Tibial nerve (tissue), 4 donors: ENCODE measurements around the gene BRICD5. TPM values are rescaled to one million over a fixed set of nuclear protein-coding genes. Genes with fewer than 3 reads are reported as not detected.

Experiments
- DNase-seq, 2 donors: peaks; one replicate each; pipeline ENCODE4 v3.0.0-alpha.2; 2019; ENCODE audit warnings: low spot score in 2 of 2
- H3K27ac ChIP-seq, 4 donors: fragments of 200-600 bp; sonication (generic) in 3 of 4; one replicate each; pipeline ENCODE4 v1.5.1; 2017 to 2019; ENCODE audit warnings: mild to moderate bottlenecking in 1 of 4
- H3K27me3 ChIP-seq, 2 donors: fragments of 200-600 bp; sonication (generic) in 1 of 2; one replicate each; pipeline versions ENCODE4 v1.5.1 to v1.6.0; 2017 to 2019
- H3K36me3 ChIP-seq, 3 donors: fragments of 200-600 bp; sonication (generic); one replicate each; pipeline ENCODE4 v1.5.1; 2018 to 2019
- H3K4me1 ChIP-seq, 4 donors: fragments of 200-600 bp; sonication (generic) in 3 of 4; one replicate each; pipeline ENCODE4 v1.5.1; 2017 to 2019
- H3K4me3 ChIP-seq, 4 donors: fragments of 200-600 bp; sonication (generic) in 3 of 4; one replicate each; pipeline ENCODE4 v1.5.1; 2017 to 2019; ENCODE audit warnings: mild to moderate bottlenecking in 1 of 4, moderate library complexity in 1 of 4
- H3K9me3 ChIP-seq, 4 donors: fragments of 200-600 bp; sonication (generic) in 3 of 4; one replicate each; pipeline ENCODE4 v1.5.1; 2017 to 2019
- EP300 ChIP-seq, 2 donors: sonication (generic); formaldehyde crosslinking; IDR thresholded peaks; one replicate each; pipeline ENCODE4 v1.6.1; 2017; ENCODE audit warnings: antibody characterized with exemption in 2 of 2, mild to moderate bottlenecking in 1 of 2
- POLR2A ChIP-seq, 2 donors: fragments of 450-650 bp; IDR thresholded peaks; one replicate each; pipeline ENCODE4 v1.6.1; 2017; ENCODE audit warnings: antibody characterized with exemption in 2 of 2, mild to moderate bottlenecking in 2 of 2, moderate library complexity in 2 of 2
- WGBS, 2 donors: methylation state at CpG; one replicate each; pipeline ENCODE4 v1.1.5; 2018; 5-methylcytosine and 5-hydroxymethylcytosine counted together
- total RNA-seq, 4 donors: library from RNA; depleted of rRNA; stranded (reverse); fragments of >200 nt; gene quantifications; one replicate each; pipeline ENCODE4 v1.1.0, GENCODE V29; 2016
- TF ChIP-seq, protein P1 (sequence below), 5 experiments: fragments of 200-600 bp in 3 of 5; fragments of 450-650 bp in 2 of 5; sonication (generic) in 3 of 5; IDR thresholded peaks; one replicate each; pipeline ENCODE4 v1.5.1; 2016 to 2019; ENCODE audit warnings: antibody characterized with exemption in 5 of 5, mild to moderate bottlenecking in 3 of 5, moderate library complexity in 2 of 5

Gene BRICD5
- total RNA-seq, 4 donors from 2014 or later = 19.8 to 203 (median 24.4) TPM

DNA sequence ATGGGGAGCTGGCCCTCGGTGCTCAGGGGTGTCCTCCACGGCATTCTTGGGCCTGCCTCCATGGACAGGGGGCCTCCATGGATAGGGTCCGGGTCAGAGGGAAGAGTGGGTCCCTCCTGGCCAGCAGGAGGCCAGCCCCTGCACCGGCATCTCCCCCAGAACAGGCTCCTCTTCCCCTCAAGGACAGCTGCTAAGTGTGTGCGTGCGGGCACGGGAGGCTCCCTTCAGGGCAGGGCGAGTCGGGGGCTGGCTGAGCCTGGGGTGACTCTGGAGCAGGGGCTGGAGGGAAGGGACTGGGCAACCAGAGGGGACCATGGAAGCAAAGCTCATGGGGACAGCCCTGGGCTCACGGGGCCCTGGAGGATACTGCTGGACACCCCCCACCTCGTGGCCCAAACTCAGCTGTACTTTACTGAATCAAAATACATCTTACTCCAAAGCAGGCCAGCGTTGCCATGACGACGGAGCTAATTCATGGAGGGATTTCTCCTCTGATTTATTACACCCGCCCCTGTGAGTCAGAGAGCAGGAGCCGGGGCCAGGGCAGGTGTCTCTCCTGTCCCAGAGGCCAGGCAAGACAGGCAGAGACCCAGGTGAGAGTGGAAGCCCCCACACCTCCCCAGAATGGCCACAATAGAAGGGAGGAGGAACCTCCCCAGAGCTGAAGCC is 16.4 kb downstream of the BRICD5 start:
- 66 to 73% methylated on average over 13 to 14 of the region's 16 CpGs for WGBS, 2 donors
- Histone ChIP-seq H3K36me3 (no peaks in the 10 kb centered on the region), H3K27me3 (peaks cover 0 to 45% of the 10 kb centered on the region in 2 donors), H3K4me3 (no peak overlapping the region), H3K4me1 (peaks cover 0 to 37% (median 13%) of the 10 kb centered on the region in 4 donors), H3K9me3 (no peaks in the 10 kb centered on the region), H3K27ac (no peak overlapping the region)
- no peak for TF ChIP-seq POLR2A (IDR thresholded peaks at IDR 0.05)
- TF ChIP-seq EP300 (IDR thresholded peaks at IDR 0.05) = no peak
- TF ChIP-seq, protein P1, sequence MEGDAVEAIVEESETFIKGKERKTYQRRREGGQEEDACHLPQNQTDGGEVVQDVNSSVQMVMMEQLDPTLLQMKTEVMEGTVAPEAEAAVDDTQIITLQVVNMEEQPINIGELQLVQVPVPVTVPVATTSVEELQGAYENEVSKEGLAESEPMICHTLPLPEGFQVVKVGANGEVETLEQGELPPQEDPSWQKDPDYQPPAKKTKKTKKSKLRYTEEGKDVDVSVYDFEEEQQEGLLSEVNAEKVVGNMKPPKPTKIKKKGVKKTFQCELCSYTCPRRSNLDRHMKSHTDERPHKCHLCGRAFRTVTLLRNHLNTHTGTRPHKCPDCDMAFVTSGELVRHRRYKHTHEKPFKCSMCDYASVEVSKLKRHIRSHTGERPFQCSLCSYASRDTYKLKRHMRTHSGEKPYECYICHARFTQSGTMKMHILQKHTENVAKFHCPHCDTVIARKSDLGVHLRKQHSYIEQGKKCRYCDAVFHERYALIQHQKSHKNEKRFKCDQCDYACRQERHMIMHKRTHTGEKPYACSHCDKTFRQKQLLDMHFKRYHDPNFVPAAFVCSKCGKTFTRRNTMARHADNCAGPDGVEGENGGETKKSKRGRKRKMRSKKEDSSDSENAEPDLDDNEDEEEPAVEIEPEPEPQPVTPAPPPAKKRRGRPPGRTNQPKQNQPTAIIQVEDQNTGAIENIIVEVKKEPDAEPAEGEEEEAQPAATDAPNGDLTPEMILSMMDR (IDR thresholded peaks at IDR 0.05) = no peak
- DNase-seq = no peak

DNA sequence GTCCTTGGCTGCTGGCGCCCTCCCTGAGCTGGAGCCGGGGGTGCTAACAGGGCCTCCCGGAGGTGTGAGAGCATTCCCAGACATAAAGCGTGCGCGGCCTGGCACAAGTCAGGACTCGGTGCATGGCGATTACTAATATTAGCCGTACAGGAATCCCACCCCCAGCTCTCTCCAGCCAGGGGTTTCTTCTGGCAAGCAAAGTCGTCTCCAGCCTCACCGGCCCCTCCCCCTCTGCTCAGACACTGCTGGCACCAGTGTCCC is 19.3 kb downstream of the BRICD5 start:
- peaks cover 0 to 27% of the 10 kb centered on the region in 2 donors for H3K27me3 ChIP-seq
- H3K36me3 ChIP-seq = no peaks in the 10 kb centered on the region
- H3K4me1 ChIP-seq = peaks cover 0 to 30% (median 13%) of the 10 kb centered on the region in 4 donors
- no peak for TF ChIP-seq POLR2A (IDR thresholded peaks at IDR 0.05)
- no peak overlapping the region for H3K4me3 ChIP-seq
- H3K9me3 ChIP-seq = no peaks in the 10 kb centered on the region
- H3K27ac ChIP-seq = no peak overlapping the region
- 38 to 60% methylated on average over 11 of the region's 11 CpGs for WGBS, 2 donors
- DNase-seq = no peak

DNA sequence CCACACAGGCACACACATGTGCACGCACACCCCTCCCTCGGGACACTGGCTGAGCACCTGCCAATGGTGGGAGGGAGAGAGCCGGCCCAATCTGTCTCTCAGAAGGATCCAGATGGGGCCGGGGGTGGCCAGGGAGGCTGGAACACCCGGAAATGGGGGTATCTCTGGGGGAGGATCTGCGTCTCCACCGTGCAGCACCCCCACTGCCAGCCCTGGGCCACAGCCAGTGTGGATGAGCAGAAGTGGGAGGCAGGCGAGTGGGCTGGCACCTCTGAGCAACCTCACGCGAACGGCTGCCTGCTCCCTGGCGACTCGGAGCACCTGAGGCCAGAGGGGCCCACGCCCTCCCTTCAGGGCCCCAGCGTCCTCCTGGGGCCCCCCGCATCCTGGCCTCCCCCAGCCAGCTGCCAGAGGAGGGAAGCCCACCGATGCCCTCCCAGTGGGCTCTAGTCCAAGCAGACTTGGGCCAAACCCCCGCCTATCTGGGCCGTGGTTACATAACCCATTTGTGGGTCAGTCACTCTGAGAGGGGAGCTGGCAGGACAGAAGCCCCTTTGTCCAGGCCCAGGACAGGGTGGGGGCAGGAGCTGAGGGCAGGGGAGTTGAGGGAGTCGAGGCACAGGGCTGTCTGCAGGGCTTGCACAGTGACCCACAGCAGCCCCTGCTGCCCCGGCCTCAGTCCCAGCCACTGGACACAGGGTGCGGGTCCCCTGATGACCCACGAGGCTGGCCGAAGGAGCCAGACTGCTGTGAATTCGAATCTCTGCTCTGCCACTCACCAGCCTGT is 19.8 kb downstream of the BRICD5 start:
- Histone ChIP-seq H3K36me3 (no peaks in the 10 kb centered on the region), H3K27me3 (peaks cover 0 to 26% of the 10 kb centered on the region in 2 donors), H3K4me3 (no peak overlapping the region), H3K4me1 (peaks cover 0 to 26% (median 12%) of the 10 kb centered on the region in 4 donors), H3K27ac (peak overlapping the region in 2 of 4 donors; percentile 16 to 25), H3K9me3 (no peaks in the 10 kb centered on the region)
- DNase-seq = no peak
- TF ChIP-seq, protein P1 (IDR thresholded peaks at IDR 0.05) = no peak
- TF ChIP-seq EP300 (IDR thresholded peaks at IDR 0.05) (no peak), POLR2A (IDR thresholded peaks at IDR 0.05) (no peak)
- whole genome bisulfite sequencing, 2 donors = 40 to 42% methylated on average over 17 to 21 of the region's 25 CpGs

DNA sequence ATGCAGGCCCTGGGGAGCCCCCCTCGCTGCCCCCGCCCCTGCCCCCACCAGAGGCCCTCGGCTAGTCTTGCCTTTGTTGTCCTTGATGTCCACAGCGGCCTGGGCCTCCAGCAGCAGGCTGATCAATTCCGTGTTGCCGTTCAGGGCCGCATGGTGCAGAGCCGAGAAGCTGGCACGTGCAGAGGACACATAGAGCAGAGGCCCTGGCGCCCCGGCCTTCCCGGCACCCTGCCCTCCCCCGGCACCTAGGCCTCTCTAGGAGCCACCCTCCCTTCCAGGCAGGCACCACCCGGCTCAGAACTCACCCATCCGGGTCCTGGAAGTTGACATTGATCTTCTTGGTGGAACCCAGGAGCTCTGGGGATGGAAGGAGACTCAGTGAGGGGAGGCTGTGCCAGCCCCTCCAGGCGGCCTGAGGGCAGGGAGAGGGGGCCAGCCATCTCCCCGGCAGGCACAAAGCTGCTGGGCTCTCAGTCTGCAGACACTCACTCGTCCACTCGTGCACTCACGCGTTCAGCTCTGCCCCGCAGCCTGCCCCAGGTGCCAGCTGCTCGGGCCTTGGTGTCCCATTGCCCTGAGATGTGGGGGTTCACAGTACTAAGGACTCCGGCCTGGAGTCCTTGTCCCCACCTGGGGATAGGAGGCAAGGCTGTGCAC is 20.5 kb downstream of the BRICD5 start:
- Histone ChIP-seq H3K9me3 (no peaks in the 10 kb centered on the region), H3K27ac (no peak overlapping the region), H3K36me3 (no peaks in the 10 kb centered on the region), H3K4me1 (peaks cover 0 to 18% (median 6%) of the 10 kb centered on the region in 4 donors), H3K4me3 (no peak overlapping the region), H3K27me3 (peaks cover 0 to 18% of the 10 kb centered on the region in 2 donors)
- WGBS, 2 donors = 64 to 72% methylated on average over 11 to 23 of the region's 24 CpGs
- DNase-seq = no peak
- TF ChIP-seq, protein P1 (IDR thresholded peaks at IDR 0.05) = no peak
- TF ChIP-seq EP300 (IDR thresholded peaks at IDR 0.05) (no peak), POLR2A (IDR thresholded peaks at IDR 0.05) (no peak)

DNA sequence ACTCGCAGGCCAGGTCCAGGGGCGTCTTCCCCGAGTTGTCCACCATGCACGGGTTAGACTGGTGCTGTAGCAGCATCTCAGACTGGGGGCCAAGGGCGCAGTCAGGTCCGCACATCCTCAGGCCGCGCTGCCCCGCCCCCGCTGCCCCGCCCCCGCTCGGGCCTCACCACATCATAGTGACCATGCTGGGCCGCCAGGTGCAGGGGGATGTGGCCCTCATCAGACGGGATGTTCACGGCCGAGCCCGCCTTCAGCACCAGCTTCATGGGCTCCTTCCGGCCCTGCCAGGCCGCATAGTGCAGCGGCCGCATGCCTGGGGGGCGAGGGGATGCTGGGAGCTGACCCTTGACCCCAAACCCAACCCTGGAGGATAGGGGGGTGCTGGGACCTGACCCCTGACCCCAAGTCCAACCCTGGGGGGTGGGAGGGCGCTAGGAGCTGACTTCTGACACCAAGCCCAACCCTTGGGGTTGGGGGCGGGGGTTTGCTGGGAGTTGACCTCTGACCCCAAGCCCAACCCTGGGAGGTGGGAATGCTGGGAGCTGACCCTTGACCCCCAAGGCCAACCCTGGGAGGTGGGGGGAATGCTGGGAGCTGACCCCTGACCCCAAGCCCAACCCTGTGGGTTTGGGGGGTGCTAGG is 21.3 kb downstream of the BRICD5 start:
- Histone ChIP-seq H3K4me3 (no peak overlapping the region), H3K27me3 (peaks cover 0 to 11% of the 10 kb centered on the region in 2 donors), H3K9me3 (no peaks in the 10 kb centered on the region), H3K27ac (no peak overlapping the region), H3K36me3 (no peaks in the 10 kb centered on the region), H3K4me1 (peaks cover 0 to 12% (median 5%) of the 10 kb centered on the region in 4 donors)
- TF ChIP-seq POLR2A (IDR thresholded peaks at IDR 0.05) = no peak
- no peak for TF ChIP-seq EP300 (IDR thresholded peaks at IDR 0.05)
- TF ChIP-seq, protein P1 (IDR thresholded peaks at IDR 0.05) = no peak
- 96% methylated on average over 5 to 11 of the region's 25 CpGs for WGBS, 2 donors
- no peak for DNase-seq
